Activated naive CD8-positive, alpha-beta T cell (primary cell): Measurements from ENCODE around the gene KLK2.

ENCODE experiments used
- H3K27ac Mint-ChIP-seq: one replicate; pipeline ENCODE4 v1.8.0; 2021; ENCODE audit warnings: mixed read lengths
- H3K27me3 Mint-ChIP-seq: one replicate; pipeline ENCODE4 v1.8.0; 2021; ENCODE audit warnings: mixed read lengths
- H3K36me3 Mint-ChIP-seq: one replicate; pipeline ENCODE4 v1.8.0; 2021; ENCODE audit warnings: mixed read lengths
- H3K4me1 Mint-ChIP-seq: one replicate; pipeline ENCODE4 v1.8.0; 2021; ENCODE audit warnings: low read depth, mixed read lengths
- H3K4me3 Mint-ChIP-seq: one replicate; pipeline ENCODE4 v1.8.0; 2021; ENCODE audit warnings: mild to moderate bottlenecking, mixed read lengths
- H3K9me3 Mint-ChIP-seq: one replicate; pipeline ENCODE4 v1.8.0; 2021; ENCODE audit warnings: low read depth, mixed read lengths

KLK2 gene

GRCh38 chr19:50921426-50922316, 48.4 kb downstream of the KLK2 start:
- no peaks in the 10 kb centered on the region for H3K9me3 Mint-ChIP-seq
- H3K4me3 Mint-ChIP-seq: no peak overlapping the region
- peaks cover 32% of the 10 kb centered on the region for H3K27me3 Mint-ChIP-seq
- no peaks in the 10 kb centered on the region for H3K36me3 Mint-ChIP-seq
- no peak overlapping the region for H3K27ac Mint-ChIP-seq
- H3K4me1 Mint-ChIP-seq: peaks cover 5% of the 10 kb centered on the region

GRCh38 chr19:50922317-50922853, 49.1 kb downstream of the KLK2 start:
- peaks cover 28% of the 10 kb centered on the region for H3K27me3 Mint-ChIP-seq
- H3K4me1 Mint-ChIP-seq: peaks cover 5% of the 10 kb centered on the region
- H3K36me3 Mint-ChIP-seq: no peaks in the 10 kb centered on the region
- H3K4me3 Mint-ChIP-seq: no peak overlapping the region
- no peak overlapping the region for H3K27ac Mint-ChIP-seq
- H3K9me3 Mint-ChIP-seq: no peaks in the 10 kb centered on the region

DNA sequence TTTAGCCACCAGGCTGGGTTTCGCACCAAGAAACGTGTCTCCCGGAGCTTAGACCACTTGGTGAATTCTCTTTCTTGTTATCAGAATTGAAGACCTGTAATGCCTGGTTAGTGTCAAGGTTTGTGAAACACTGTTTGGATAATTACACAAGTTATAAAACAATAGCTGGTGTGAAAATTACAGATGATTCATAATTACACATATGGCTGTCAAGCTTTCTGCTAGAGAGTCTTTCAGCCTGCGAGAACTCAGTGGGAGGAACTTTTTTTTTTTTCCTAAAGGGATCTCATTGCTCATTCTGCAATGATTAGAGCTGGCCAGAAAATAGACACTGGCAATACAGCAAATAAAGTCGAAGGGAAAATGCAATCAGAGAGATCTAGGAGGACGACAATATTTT, 51.3 kb downstream of the KLK2 start:
- Mint-ChIP-seq H3K9me3 (no peaks in the 10 kb centered on the region), H3K4me1 (peaks cover 5% of the 10 kb centered on the region), H3K27me3 (peaks cover 23% of the 10 kb centered on the region), H3K27ac (no peak overlapping the region), H3K36me3 (no peaks in the 10 kb centered on the region), H3K4me3 (no peak overlapping the region)

- Mint-ChIP-seq H3K27ac (no peak overlapping the region), H3K9me3 (no peaks in the 10 kb centered on the region), H3K4me1 (peaks cover 5% of the 10 kb centered on the region), H3K27me3 (peaks cover 18% of the 10 kb centered on the region), H3K4me3 (no peak overlapping the region), H3K36me3 (no peaks in the 10 kb centered on the region)
These were observed 52.5 kb downstream of the KLK2 start for GRCh38 chr19:50925734-50926133.

DNA sequence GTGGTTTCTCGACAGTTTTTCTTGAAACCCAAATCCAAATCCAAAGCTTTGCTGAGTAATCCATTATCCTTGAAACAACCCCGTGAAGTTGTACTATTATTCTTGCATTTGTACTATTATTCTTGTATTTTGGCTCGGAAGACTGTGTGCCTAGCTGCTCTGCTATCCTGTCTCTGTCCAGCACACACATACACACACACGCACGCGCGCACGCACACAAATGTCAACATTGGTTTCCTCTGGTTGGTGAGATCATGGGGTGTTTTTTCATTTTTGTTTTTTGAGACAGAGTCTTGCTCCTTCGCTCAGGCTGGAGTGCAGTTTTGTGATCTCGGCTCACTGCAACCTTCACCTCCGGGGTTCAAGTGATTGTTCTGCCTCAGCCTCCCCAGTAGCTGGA, 52.9 kb downstream of the KLK2 start:
- Mint-ChIP-seq H3K27ac (no peak overlapping the region), H3K9me3 (no peaks in the 10 kb centered on the region), H3K27me3 (peaks cover 21% of the 10 kb centered on the region), H3K4me3 (no peak overlapping the region), H3K4me1 (peaks cover 5% of the 10 kb centered on the region), H3K36me3 (no peaks in the 10 kb centered on the region)

- Mint-ChIP-seq H3K27me3 (peaks cover 22% of the 10 kb centered on the region), H3K4me1 (no peaks in the 10 kb centered on the region), H3K4me3 (no peak overlapping the region), H3K9me3 (no peaks in the 10 kb centered on the region), H3K36me3 (no peaks in the 10 kb centered on the region), H3K27ac (no peak overlapping the region)
These were observed 55.6 kb downstream of the KLK2 start for GRCh38 chr19:50928831-50929230.
